Thymus (tissue), 11 donors: Measurements from ENCODE around the gene PACSIN1. TPM values are rescaled to one million over a fixed set of nuclear protein-coding genes. Genes with fewer than 3 reads are reported as not detected.

ENCODE experiments used
- DNase-seq, 9 donors: peaks; one replicate each; pipeline ENCODE4 v3.0.0-alpha.2; 2013; ENCODE audit warnings: low spot score in 9 of 9, low read depth in 6 of 9, missing footprints in 1 of 9
- H3K27ac ChIP-seq, 2 donors: one replicate each; pipeline ENCODE4 v1.5.1; 2013; ENCODE audit warnings: control low read depth in 1 of 2, low read depth in 1 of 2, low read length in 1 of 2, mild to moderate bottlenecking in 1 of 2, moderate library complexity in 1 of 2
- H3K27me3 ChIP-seq, 2 donors: one replicate each; pipeline ENCODE4 v1.5.1; 2013; ENCODE audit warnings: low read length in 1 of 2; ENCODE audit not compliant: control insufficient read depth in 2 of 2, insufficient read depth in 1 of 2
- H3K36me3 ChIP-seq, 2 donors: one replicate each; pipeline ENCODE4 v1.5.1; 2013; ENCODE audit warnings: low read length in 1 of 2, mild to moderate bottlenecking in 1 of 2, moderate library complexity in 1 of 2; ENCODE audit not compliant: control insufficient read depth in 2 of 2, insufficient read depth in 2 of 2
- H3K4me1 ChIP-seq, 2 donors: one replicate each; pipeline ENCODE4 v1.5.1; 2013; ENCODE audit warnings: low read length in 2 of 2; ENCODE audit not compliant: control insufficient read depth in 2 of 2, insufficient read depth in 2 of 2
- H3K4me3 ChIP-seq, 2 donors: one replicate each; pipeline ENCODE4 v1.5.1; 2013; ENCODE audit warnings: low read length in 2 of 2, control low read depth in 1 of 2, mild to moderate bottlenecking in 1 of 2
- H3K9me3 ChIP-seq, 2 donors: one replicate each; pipeline ENCODE4 v1.5.1; 2013; ENCODE audit warnings: low read length in 1 of 2, mild to moderate bottlenecking in 1 of 2; ENCODE audit not compliant: control insufficient read depth in 2 of 2, insufficient read depth in 1 of 2
- WGBS: extraction: QIAGEN DNeasy Blood & Tissue Kit; methylation state at CpG from one replicate; pipeline ENCODE4 v1.1.7; 2013; 5-methylcytosine and 5-hydroxymethylcytosine counted together
- polyA plus RNA-seq: library from polyadenylated mRNA; stranded (reverse); fragments of 200-250 nt; gene quantifications from one replicate; pipeline ENCODE4 v1.2.3, GENCODE V29; 2013
- total RNA-seq: library from RNA; stranded (reverse); fragments of 120-200 nt; gene quantifications from one replicate; pipeline ENCODE4 v1.2.4, GENCODE V29; 2013
- donor health status: healthy.

Gene PACSIN1
- total and polyA plus RNA-seq, 2 donors = 1.2 to 1.7 TPM

DNA sequence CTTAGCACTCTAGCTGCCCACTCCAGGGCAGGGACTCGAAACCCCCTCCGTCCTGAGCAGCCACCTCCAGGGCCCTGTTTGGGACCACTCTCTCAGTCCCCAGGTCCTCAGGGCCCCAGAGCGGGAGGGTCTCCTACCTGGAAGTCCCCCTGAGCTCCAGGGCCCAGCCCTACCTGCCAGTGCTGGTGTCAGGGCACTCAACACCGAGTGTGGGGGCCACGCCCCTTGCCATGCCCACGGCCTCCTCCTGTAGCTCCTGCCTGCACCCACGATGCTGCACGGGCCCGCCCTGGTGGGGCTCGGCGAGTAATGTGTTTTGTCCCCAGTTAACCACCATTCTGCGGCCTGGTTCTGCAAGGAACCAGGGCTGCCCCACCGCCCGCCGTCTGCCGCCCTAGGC is 68.8 kb downstream of the PACSIN1 start:
- no peak overlapping the region for H3K4me3 ChIP-seq
- peaks cover 0 to 4% of the 10 kb centered on the region in 2 donors for H3K9me3 ChIP-seq
- no peaks in the 10 kb centered on the region for H3K36me3 ChIP-seq
- 95% methylated on average over 16 of the region's 16 CpGs for WGBS
- H3K27ac ChIP-seq = no peak overlapping the region
- peaks cover 0 to 2% of the 10 kb centered on the region in 2 donors for H3K27me3 ChIP-seq
- H3K4me1 ChIP-seq = peaks cover 0 to 2% of the 10 kb centered on the region in 2 donors
- DNase-seq = no peak

- Histone ChIP-seq H3K4me3 (no peak overlapping the region), H3K4me1 (peaks cover 0 to 2% of the 10 kb centered on the region in 2 donors), H3K27me3 (no peaks in the 10 kb centered on the region), H3K27ac (no peak overlapping the region), H3K36me3 (no peaks in the 10 kb centered on the region), H3K9me3 (peaks cover 0 to 4% of the 10 kb centered on the region in 2 donors)
- no peak for DNase-seq
- 97% methylated on average over 6 of the region's 6 CpGs for WGBS
Measured at GRCh38 chr6:34535199-34535598, 69.3 kb downstream of the PACSIN1 start.

DNA sequence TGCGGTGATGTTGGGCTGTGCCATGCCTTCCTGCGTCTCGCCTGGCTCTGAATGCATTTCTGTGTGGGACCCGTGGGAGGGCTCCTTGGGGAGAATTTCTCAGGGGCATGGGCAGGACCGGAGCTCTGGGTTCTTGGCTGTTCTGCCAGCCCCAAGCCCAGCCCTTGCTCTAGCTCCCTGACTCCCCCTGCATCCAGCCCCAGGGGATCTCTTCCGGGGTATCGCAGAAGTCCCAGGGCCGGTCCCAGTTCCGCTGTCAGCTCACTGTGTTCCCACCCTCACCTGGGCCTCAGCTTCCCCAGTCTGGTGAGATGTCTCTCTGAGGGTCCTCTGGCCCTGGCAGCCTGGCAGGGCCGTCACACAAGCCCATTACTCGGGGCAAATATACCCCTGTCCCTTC is 69.8 kb downstream of the PACSIN1 start:
- peaks cover 0 to 4% of the 10 kb centered on the region in 2 donors for H3K9me3 ChIP-seq
- no peak overlapping the region for H3K27ac ChIP-seq
- WGBS = 95% methylated on average over 11 of the region's 11 CpGs
- peaks cover 0 to 2% of the 10 kb centered on the region in 2 donors for H3K4me1 ChIP-seq
- H3K4me3 ChIP-seq = no peak overlapping the region
- no peak for DNase-seq
- no peaks in the 10 kb centered on the region for H3K27me3 ChIP-seq
- no peaks in the 10 kb centered on the region for H3K36me3 ChIP-seq

DNA sequence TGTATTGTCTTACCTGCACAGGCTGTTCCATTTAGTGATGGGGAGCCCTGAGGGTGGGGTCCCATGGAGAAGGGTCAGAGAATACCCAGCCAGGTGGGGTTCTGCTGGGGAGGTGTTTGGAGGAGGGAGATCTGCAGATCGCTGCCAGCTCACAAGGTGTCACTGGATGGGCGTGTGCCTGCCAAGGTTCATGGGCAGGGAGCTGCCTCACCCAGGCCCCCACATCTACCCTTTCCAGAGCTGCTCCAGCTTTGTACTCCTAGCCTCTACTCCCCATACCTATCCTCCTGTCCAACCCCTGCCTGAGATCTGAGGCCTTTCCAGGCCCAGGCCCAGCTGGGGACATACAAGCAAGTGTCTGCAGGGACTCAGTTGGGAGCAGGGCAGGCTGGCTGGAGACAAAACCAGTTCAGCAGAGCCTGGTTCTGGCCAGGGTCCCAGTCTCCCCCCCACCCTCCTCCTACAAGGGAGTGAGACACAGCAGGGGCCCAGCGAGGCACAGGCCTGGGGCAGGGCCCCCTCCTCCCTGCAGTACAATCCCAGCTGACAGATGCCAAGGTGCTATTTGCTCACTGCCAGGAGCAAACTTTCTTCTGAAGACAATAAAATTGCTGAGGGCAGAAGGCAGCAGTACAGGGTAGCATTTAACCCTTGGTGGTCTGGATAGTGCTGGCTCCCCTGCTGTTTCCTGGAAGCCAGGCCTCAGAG is 70.5 kb downstream of the PACSIN1 start:
- H3K4me1 ChIP-seq = no peaks in the 10 kb centered on the region
- no peak overlapping the region for H3K4me3 ChIP-seq
- 98% methylated on average over 3 of the region's 3 CpGs for WGBS
- H3K9me3 ChIP-seq = peaks cover 0 to 4% of the 10 kb centered on the region in 2 donors
- no peaks in the 10 kb centered on the region for H3K27me3 ChIP-seq
- H3K27ac ChIP-seq = no peak overlapping the region
- no peak for DNase-seq
- no peaks in the 10 kb centered on the region for H3K36me3 ChIP-seq

GRCh38 chr6:34536959-34537848 is 71.3 kb downstream of the PACSIN1 start:
- DNase-seq = no peak
- no peaks in the 10 kb centered on the region for H3K4me1 ChIP-seq
- 96% methylated on average over 15 of the region's 15 CpGs for WGBS
- no peaks in the 10 kb centered on the region for H3K27me3 ChIP-seq
- no peak overlapping the region for H3K4me3 ChIP-seq
- H3K27ac ChIP-seq = no peak overlapping the region
- H3K9me3 ChIP-seq = peaks cover 0 to under 1% of the 10 kb centered on the region in 2 donors
- H3K36me3 ChIP-seq = no peaks in the 10 kb centered on the region

DNA sequence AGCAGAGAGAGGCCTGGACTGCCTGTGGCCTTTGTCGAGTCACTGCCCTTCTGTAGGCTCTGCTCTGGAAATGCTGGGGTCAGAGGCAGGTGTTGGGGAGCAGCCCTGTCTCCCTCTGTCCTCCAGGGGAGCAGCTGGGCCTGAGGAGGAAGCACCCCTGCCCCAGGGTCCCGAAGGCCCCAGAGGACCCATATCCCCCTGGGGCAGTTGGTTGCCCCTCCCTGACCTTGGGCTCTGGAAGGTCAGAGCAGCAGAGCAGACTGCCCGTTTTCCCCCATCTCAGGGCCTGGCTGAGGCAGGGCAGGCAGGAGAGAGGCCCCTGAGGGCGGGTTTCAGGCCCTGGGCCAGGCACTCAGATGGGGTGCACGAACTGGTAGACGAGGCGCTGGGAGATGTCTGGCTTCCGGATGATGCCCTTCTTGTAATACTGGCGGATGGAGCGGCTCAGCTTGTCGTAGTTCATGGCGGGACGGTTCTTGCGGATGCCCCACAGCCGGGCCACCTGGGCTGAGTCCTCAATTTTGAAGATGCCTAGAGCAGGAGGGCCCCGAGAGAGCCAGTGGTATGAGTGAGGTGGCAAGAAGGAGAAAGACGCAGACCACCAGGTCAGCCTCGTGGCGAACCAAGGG is 72.2 kb downstream of the PACSIN1 start:
- H3K9me3 ChIP-seq = no peaks in the 10 kb centered on the region
- no peaks in the 10 kb centered on the region for H3K36me3 ChIP-seq
- no peak overlapping the region for H3K4me3 ChIP-seq
- H3K4me1 ChIP-seq = no peaks in the 10 kb centered on the region
- H3K27me3 ChIP-seq = no peaks in the 10 kb centered on the region
- no peak for DNase-seq
- 95% methylated on average over 19 of the region's 19 CpGs for WGBS
- H3K27ac ChIP-seq = no peak overlapping the region

DNA sequence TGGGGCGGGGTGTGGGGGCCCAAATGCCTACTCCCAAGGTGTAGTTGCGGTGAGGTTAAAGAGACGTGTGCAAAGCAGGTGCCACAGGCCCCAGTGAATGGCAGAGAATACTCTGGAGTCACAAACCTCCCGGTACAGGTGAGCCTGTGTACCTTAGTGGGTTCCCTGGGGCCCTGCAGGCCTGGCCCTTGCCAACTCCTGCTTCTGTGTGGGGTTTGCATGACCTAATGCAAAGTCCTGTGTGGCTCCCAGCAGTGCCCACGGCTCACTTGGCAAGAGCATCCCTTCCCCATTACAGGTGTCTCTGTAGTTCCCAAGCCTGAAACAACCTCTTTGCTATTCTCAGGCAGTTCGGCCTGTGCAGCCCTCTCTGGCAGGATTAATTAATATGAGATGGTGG is 72.7 kb downstream of the PACSIN1 start:
- Histone ChIP-seq H3K4me1 (no peaks in the 10 kb centered on the region), H3K36me3 (no peaks in the 10 kb centered on the region), H3K4me3 (no peak overlapping the region), H3K27ac (no peak overlapping the region), H3K9me3 (no peaks in the 10 kb centered on the region), H3K27me3 (no peaks in the 10 kb centered on the region)
- DNase-seq = no peak
- WGBS = 96% methylated on average over 6 of the region's 6 CpGs

GRCh38 chr6:34539181-34539580 is 73.3 kb downstream of the PACSIN1 start:
- no peak for DNase-seq
- no peaks in the 10 kb centered on the region for H3K27me3 ChIP-seq
- no peak overlapping the region for H3K4me3 ChIP-seq
- H3K4me1 ChIP-seq = no peaks in the 10 kb centered on the region
- H3K36me3 ChIP-seq = no peaks in the 10 kb centered on the region
- H3K27ac ChIP-seq = no peak overlapping the region
- H3K9me3 ChIP-seq = no peaks in the 10 kb centered on the region
- WGBS = 91% methylated on average over 14 of the region's 14 CpGs

DNA sequence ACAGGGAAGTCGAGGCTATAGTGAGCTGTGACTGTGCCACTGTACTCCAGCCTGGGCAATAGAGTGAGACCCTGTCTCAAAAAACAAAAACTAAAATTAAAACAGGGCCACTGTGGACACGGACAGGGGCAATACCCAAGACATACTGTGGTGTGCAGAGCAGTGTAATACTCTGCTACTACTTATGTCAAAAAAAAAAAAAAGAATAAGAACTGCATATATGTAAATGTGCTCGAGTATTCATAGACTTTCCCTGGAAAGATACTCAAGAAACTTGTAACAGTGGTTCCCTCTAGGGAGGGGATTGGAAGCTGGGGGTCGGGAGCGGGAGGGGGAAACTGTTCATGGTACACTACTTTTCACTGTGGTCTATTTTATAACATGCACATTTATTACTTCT is 74.3 kb downstream of the PACSIN1 start:
- no peaks in the 10 kb centered on the region for H3K9me3 ChIP-seq
- no peak overlapping the region for H3K27ac ChIP-seq
- H3K27me3 ChIP-seq = no peaks in the 10 kb centered on the region
- no peak for DNase-seq
- no peak overlapping the region for H3K4me3 ChIP-seq
- no peaks in the 10 kb centered on the region for H3K4me1 ChIP-seq
- H3K36me3 ChIP-seq = no peaks in the 10 kb centered on the region
- 92% methylated on average over 5 of the region's 5 CpGs for WGBS
